ENCODE results near the gene SLC7A11.
A peak's percentile ranks its signal among the peaks of the same experiment; 100 is the strongest.

GRCh38 chr4:138275963-138276621 is 33.9 kb upstream of the SLC7A11 start:
- TF ChIP-seq, protein P1, sequence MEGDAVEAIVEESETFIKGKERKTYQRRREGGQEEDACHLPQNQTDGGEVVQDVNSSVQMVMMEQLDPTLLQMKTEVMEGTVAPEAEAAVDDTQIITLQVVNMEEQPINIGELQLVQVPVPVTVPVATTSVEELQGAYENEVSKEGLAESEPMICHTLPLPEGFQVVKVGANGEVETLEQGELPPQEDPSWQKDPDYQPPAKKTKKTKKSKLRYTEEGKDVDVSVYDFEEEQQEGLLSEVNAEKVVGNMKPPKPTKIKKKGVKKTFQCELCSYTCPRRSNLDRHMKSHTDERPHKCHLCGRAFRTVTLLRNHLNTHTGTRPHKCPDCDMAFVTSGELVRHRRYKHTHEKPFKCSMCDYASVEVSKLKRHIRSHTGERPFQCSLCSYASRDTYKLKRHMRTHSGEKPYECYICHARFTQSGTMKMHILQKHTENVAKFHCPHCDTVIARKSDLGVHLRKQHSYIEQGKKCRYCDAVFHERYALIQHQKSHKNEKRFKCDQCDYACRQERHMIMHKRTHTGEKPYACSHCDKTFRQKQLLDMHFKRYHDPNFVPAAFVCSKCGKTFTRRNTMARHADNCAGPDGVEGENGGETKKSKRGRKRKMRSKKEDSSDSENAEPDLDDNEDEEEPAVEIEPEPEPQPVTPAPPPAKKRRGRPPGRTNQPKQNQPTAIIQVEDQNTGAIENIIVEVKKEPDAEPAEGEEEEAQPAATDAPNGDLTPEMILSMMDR (conservative IDR thresholded peaks at IDR 0.05; ENCODE audit: low read depth, low read length) = no peak
- TF ChIP-seq POLR2A (IDR thresholded peaks at IDR 0.05; ENCODE audit: low read depth, low read length) (no peak), ELK1 (IDR thresholded peaks at IDR 0.05; ENCODE audit: borderline replicate concordance, low read depth, low read length) (no peak), CHD1 (IDR thresholded peaks at IDR 0.05; ENCODE audit: low read depth, low read length) (no peak), CEBPB (IDR thresholded peaks at IDR 0.05; ENCODE audit: low read depth, low read length) (no peak), RAD21 (IDR thresholded peaks at IDR 0.05; ENCODE audit: low read length) (no peak), NFE2L2 (IDR thresholded peaks at IDR 0.05; ENCODE audit: low read depth, low read length) (peak; percentile 65), FOS (IDR thresholded peaks at IDR 0.05; ENCODE audit: low read depth, low read length) (peak; percentile 84), MXI1 (IDR thresholded peaks at IDR 0.05; ENCODE audit: borderline replicate concordance, low read depth, low read length) (no peak), SMC3 (IDR thresholded peaks at IDR 0.05; ENCODE audit: low read depth, low read length) (no peak)

All from IMR-90 (cell line).